ENCODE data around the gene KRTAP4-16. TPM values are rescaled to one million over a fixed set of nuclear protein-coding genes. Genes with fewer than 3 reads are reported as not detected.
"Not testable (repeated sequence)": the region's sequence is repeated elsewhere in the genome, so short reads cannot be mapped to it uniquely, and the experiment has no call there.

KRTAP4-16 gene
- total and polyA plus RNA-seq, 2 donors (not counting 1 experiment from before 2014, with no cell fraction given) = not detected

GRCh38 chr17:41054556-41054955 is 47.5 kb downstream of the KRTAP4-16 start:
- H3K9me3 ChIP-seq (ENCODE audit: control extremely low read depth in 1 of 3, control insufficient read depth in 2 of 3, insufficient read depth in 1 of 3, low read length in 2 of 3); H3K4me2 ChIP-seq (replicated peaks; ENCODE audit: low read depth, low read length, poor library complexity, severe bottlenecking); H4K20me1 ChIP-seq (ENCODE audit: control insufficient read depth, insufficient read depth, low read length, poor library complexity, severe bottlenecking); H3K36me3 ChIP-seq (replicated peaks in 1 of 2; ENCODE audit: control extremely low read depth in 1 of 2, control insufficient read depth in 1 of 2, extremely low read depth in 1 of 2, insufficient read depth in 2 of 2, low read length in 1 of 2); ATAC-seq (ENCODE audit: low read depth); H3K4me3 Mint-ChIP-seq; H3K79me2 ChIP-seq (ENCODE audit: control insufficient read depth, insufficient read depth, low read length); H3K27ac ChIP-seq (ENCODE audit: low read length in 2 of 2); H3K9ac ChIP-seq (ENCODE audit: low read length); H3K27me3 ChIP-seq (replicated peaks in 1 of 4; ENCODE audit: control extremely low read depth in 1 of 4, control insufficient read depth in 3 of 4, insufficient read depth in 4 of 4, low read length in 3 of 4); POLR2A ChIA-PET; H3K4me1 Mint-ChIP-seq; H3K4me1 ChIP-seq (ENCODE audit: control insufficient read depth in 2 of 2, insufficient read depth in 2 of 2, low read length in 2 of 2); DNase-seq; H3K4me3 ChIP-seq (ENCODE audit: control extremely low read depth in 1 of 5, extremely low read depth in 1 of 5, insufficient read depth in 1 of 5, low read depth in 2 of 5, low read length in 4 of 5); H3K27ac Mint-ChIP-seq; CTCF ChIA-PET; intact Hi-C loops (cut with micrococcal nuclease); H3K9me3 Mint-ChIP-seq (ENCODE audit: insufficient read depth); H2AFZ ChIP-seq (ENCODE audit: insufficient read depth, low read depth, low read length, poor library complexity, severe bottlenecking): not testable (repeated sequence)
- H3K27me3 Mint-ChIP-seq = peaks cover 50% of the 10 kb centered on the region
- 94% methylated on average over 3 of the region's 9 CpGs for WGBS (ENCODE audit: insufficient coverage)

GRCh38 chr17:41054025-41054424 is 48.0 kb downstream of the KRTAP4-16 start:
- intact Hi-C loops (cut with micrococcal nuclease) = no loop called here

More at GRCh38 chr17:41054025-41054424, 48.0 kb downstream of the KRTAP4-16 start:
- Mint-ChIP-seq H3K9me3 (ENCODE audit: insufficient read depth) (no peaks in the 10 kb centered on the region), H3K4me3 (no peak overlapping the region), H3K4me1 (no peaks in the 10 kb centered on the region), H3K27me3 (peaks cover 46% of the 10 kb centered on the region), H3K27ac (no peak overlapping the region)
- Histone ChIP-seq H3K79me2 (ENCODE audit: control insufficient read depth, insufficient read depth, low read length) (no peaks in the 10 kb centered on the region), H2AFZ (ENCODE audit: insufficient read depth, low read depth, low read length, poor library complexity, severe bottlenecking) (no peak overlapping the region), H3K4me3 (ENCODE audit: control extremely low read depth in 1 of 5, extremely low read depth in 1 of 5, insufficient read depth in 1 of 5, low read depth in 2 of 5, low read length in 4 of 5) (no peak overlapping the region), H3K9ac (ENCODE audit: low read length) (no peak overlapping the region), H3K9me3 (ENCODE audit: control extremely low read depth in 1 of 3, control insufficient read depth in 2 of 3, insufficient read depth in 1 of 3, low read length in 2 of 3) (peaks cover 0 to 2% (median 1%) of the 10 kb centered on the region in 3 donors), H3K27me3 (replicated peaks in 1 of 4; ENCODE audit: control extremely low read depth in 1 of 4, control insufficient read depth in 3 of 4, insufficient read depth in 4 of 4, low read length in 3 of 4) (no peaks in the 10 kb centered on the region), H3K36me3 (replicated peaks in 1 of 2; ENCODE audit: control extremely low read depth in 1 of 2, control insufficient read depth in 1 of 2, extremely low read depth in 1 of 2, insufficient read depth in 2 of 2, low read length in 1 of 2) (no peaks in the 10 kb centered on the region), H3K4me1 (ENCODE audit: control insufficient read depth in 2 of 2, insufficient read depth in 2 of 2, low read length in 2 of 2) (no peaks in the 10 kb centered on the region), H3K4me2 (replicated peaks; ENCODE audit: low read depth, low read length, poor library complexity, severe bottlenecking) (no peak overlapping the region), H3K27ac (ENCODE audit: low read length in 2 of 2) (no peak overlapping the region), H4K20me1 (ENCODE audit: control insufficient read depth, insufficient read depth, low read length, poor library complexity, severe bottlenecking) (no peaks in the 10 kb centered on the region)
- CTCF ChIA-PET = no interaction called here
- 90% methylated on average over 4 of the region's 4 CpGs for WGBS (ENCODE audit: insufficient coverage)
- TF ChIP-seq CTCF (IDR thresholded peaks at IDR 0.05) (no peak), EZH2 (IDR thresholded peaks at IDR 0.05; ENCODE audit: borderline replicate concordance, insufficient read depth, low read depth, low read length, poor library complexity, severe bottlenecking) (no peak)
- ATAC-seq (ENCODE audit: low read depth) (no peak), DNase-seq (no peak)
- POLR2A ChIA-PET = no interaction called here

Data from B cell (primary cell).